ENCODE data around the gene CELF2. TPM values are rescaled to one million over a fixed set of nuclear protein-coding genes. Genes with fewer than 3 reads are reported as not detected.

CELF2 gene
- total RNA-seq, 1 experiment from 2014 or later: not detected

- CTCF ChIA-PET: no interaction called here
- Mint-ChIP-seq H3K4me3 (ENCODE audit: low read depth, unreplicated experiment) (no peak overlapping the region), H3K4me1 (ENCODE audit: low read depth, unreplicated experiment) (no peaks in the 10 kb centered on the region), H3K36me3 (ENCODE audit: insufficient read depth, unreplicated experiment) (no peaks in the 10 kb centered on the region), H3K27ac (ENCODE audit: unreplicated experiment) (no peak overlapping the region), H3K9me3 (ENCODE audit: low read depth, unreplicated experiment) (no peaks in the 10 kb centered on the region), H3K27me3 (ENCODE audit: unreplicated experiment) (peaks cover 47% of the 10 kb centered on the region)
- no peak for DNase-seq
- BruUV-seq (replicated peaks): no TSS peak
- no peak for TF ChIP-seq CTCF (IDR thresholded peaks at IDR 0.05; ENCODE audit: unreplicated experiment)
- intact Hi-C loops (cut with micrococcal nuclease; ENCODE audit: unreplicated experiment): no loop called here
These were observed 218.6 kb downstream of the CELF2 start for GRCh38 chr10:11236234-11236633.

- H3K4me1 Mint-ChIP-seq (ENCODE audit: low read depth, unreplicated experiment): no peaks in the 10 kb centered on the region
- no peak overlapping the region for H3K27ac Mint-ChIP-seq (ENCODE audit: unreplicated experiment)
- H3K9me3 Mint-ChIP-seq (ENCODE audit: low read depth, unreplicated experiment): no peaks in the 10 kb centered on the region
- H3K4me3 Mint-ChIP-seq (ENCODE audit: low read depth, unreplicated experiment): no peak overlapping the region
- no peak for TF ChIP-seq CTCF (IDR thresholded peaks at IDR 0.05; ENCODE audit: unreplicated experiment)
- H3K36me3 Mint-ChIP-seq (ENCODE audit: insufficient read depth, unreplicated experiment): no peaks in the 10 kb centered on the region
- no peak for DNase-seq
- CTCF ChIA-PET: no interaction called here
- peaks cover 41% of the 10 kb centered on the region for H3K27me3 Mint-ChIP-seq (ENCODE audit: unreplicated experiment)
- intact Hi-C loops (cut with micrococcal nuclease; ENCODE audit: unreplicated experiment): no loop called here
- BruUV-seq (replicated peaks): no TSS peak
These were observed 219.9 kb downstream of the CELF2 start for GRCh38 chr10:11237571-11237970.

GRCh38 chr10:11238893-11239292 lies 221.2 kb downstream of the CELF2 start:
- H3K27me3 Mint-ChIP-seq (ENCODE audit: unreplicated experiment): peaks cover 36% of the 10 kb centered on the region

GRCh38 chr10:11240641-11241040 lies 223.0 kb downstream of the CELF2 start:
- intact Hi-C loops (cut with micrococcal nuclease; ENCODE audit: unreplicated experiment): no loop called here
- DNase-seq: no peak
- Mint-ChIP-seq H3K27me3 (ENCODE audit: unreplicated experiment) (peaks cover 26% of the 10 kb centered on the region), H3K9me3 (ENCODE audit: low read depth, unreplicated experiment) (no peaks in the 10 kb centered on the region), H3K36me3 (ENCODE audit: insufficient read depth, unreplicated experiment) (no peaks in the 10 kb centered on the region), H3K27ac (ENCODE audit: unreplicated experiment) (no peak overlapping the region), H3K4me1 (ENCODE audit: low read depth, unreplicated experiment) (no peaks in the 10 kb centered on the region), H3K4me3 (ENCODE audit: low read depth, unreplicated experiment) (no peak overlapping the region)
- CTCF ChIA-PET: no interaction called here
- no TSS peak for BruUV-seq (replicated peaks)
- TF ChIP-seq CTCF (IDR thresholded peaks at IDR 0.05; ENCODE audit: unreplicated experiment): no peak

More at GRCh38 chr10:11238893-11239292, 221.2 kb downstream of the CELF2 start:
- Mint-ChIP-seq H3K9me3 (ENCODE audit: low read depth, unreplicated experiment) (no peaks in the 10 kb centered on the region), H3K4me1 (ENCODE audit: low read depth, unreplicated experiment) (no peaks in the 10 kb centered on the region), H3K27ac (ENCODE audit: unreplicated experiment) (no peak overlapping the region), H3K4me3 (ENCODE audit: low read depth, unreplicated experiment) (no peak overlapping the region), H3K36me3 (ENCODE audit: insufficient read depth, unreplicated experiment) (no peaks in the 10 kb centered on the region)
- intact Hi-C loops (cut with micrococcal nuclease; ENCODE audit: unreplicated experiment): no loop called here
- BruUV-seq (replicated peaks): no TSS peak
- no peak for DNase-seq
- CTCF ChIA-PET: no interaction called here
- TF ChIP-seq CTCF (IDR thresholded peaks at IDR 0.05; ENCODE audit: unreplicated experiment): no peak
